Brain microvascular endothelial cell (primary cell): ENCODE data around the gene GLIPR1.
A peak's percentile ranks its signal among the peaks of the same experiment; 100 is the strongest.

Experiments used
- DNase-seq: peaks from one replicate; pipeline ENCODE4 v3.0.0-alpha.2; 2020
- H3K27ac ChIP-seq: fragments of 250-450 bp; sonication (Bioruptor Pico); 2 replicates; pipeline ENCODE4 v1.5.1; 2020; ENCODE audit warnings: mild to moderate bottlenecking, moderate library complexity
- H3K27me3 ChIP-seq: fragments of 250-450 bp; sonication (Bioruptor Pico); replicated peaks from 2 replicates; pipeline ENCODE4 v1.5.1; 2020; ENCODE audit warnings: mild to moderate bottlenecking
- H3K36me3 ChIP-seq: fragments of 250-450 bp; sonication (Bioruptor Pico); replicated peaks from 2 replicates; pipeline ENCODE4 v1.5.1; 2020; ENCODE audit warnings: mild to moderate bottlenecking
- H3K4me3 ChIP-seq: 2 replicates; pipeline ENCODE4 v1.5.1; 2011; ENCODE audit warnings: low read depth, mild to moderate bottlenecking, control low read depth, low read length, moderate library complexity
- CTCF ChIP-seq: IDR thresholded peaks from 2 replicates; pipeline ENCODE4 v1.5.1; 2011; ENCODE audit warnings: low read depth, mild to moderate bottlenecking, moderate library complexity, low read length, control low read depth, inconsistent platforms; ENCODE audit errors: missing control alignments
- in situ Hi-C: cut with HindIII; loops from 2 replicates; pipeline ENCODE4 v1.10.0; 2017; ENCODE audit warnings: low sequenced_read_pairs, low pct_ligation_motif_present

GLIPR1 gene

GRCh38 chr12:75480469-75480949, at the start of gene GLIPR1:
TSS of gene GLIPR1 (plus strand) at chr12:75480755. CDS start at chr12:75480881, 126 bp downstream.
- DNase-seq = peak; percentile 98
- no peaks in the 10 kb centered on the region for H3K27me3 ChIP-seq
- H3K27ac ChIP-seq = peak within 1 kb of the TSS; percentile 91
- no peak for TF ChIP-seq CTCF
- peak within 1 kb of the TSS; percentile 70 for H3K4me3 ChIP-seq
- H3K36me3 ChIP-seq = peaks cover 10% of the 10 kb centered on the region
- in situ Hi-C loops = no loop called here

GRCh38 chr12:75432924-75433323, 47.6 kb upstream of the GLIPR1 start:
- no peak for DNase-seq
- in situ Hi-C loops = no loop called here
- TF ChIP-seq CTCF = no peak
- Histone ChIP-seq H3K36me3 (no peaks in the 10 kb centered on the region), H3K4me3 (no peak overlapping the region), H3K27ac (no peak overlapping the region), H3K27me3 (no peaks in the 10 kb centered on the region)

GRCh38 chr12:75437564-75437963, 43.0 kb upstream of the GLIPR1 start:
- no peaks in the 10 kb centered on the region for H3K36me3 ChIP-seq
- DNase-seq = peak; percentile 57
- in situ Hi-C loops = no loop called here

GRCh38 chr12:75438059-75438754, 42.3 kb upstream of the GLIPR1 start:
- in situ Hi-C loops = no loop called here
- H3K36me3 ChIP-seq = no peaks in the 10 kb centered on the region
- no peak for TF ChIP-seq CTCF

More at GRCh38 chr12:75437564-75437963, 43.0 kb upstream of the GLIPR1 start:
- Histone ChIP-seq H3K4me3 (no peak overlapping the region), H3K27me3 (no peaks in the 10 kb centered on the region), H3K27ac (no peak overlapping the region)
- peak; percentile 72 for TF ChIP-seq CTCF

GRCh38 chr12:75439048-75439447, 41.5 kb upstream of the GLIPR1 start:
- H3K4me3 ChIP-seq = no peak overlapping the region
- in situ Hi-C loops = no loop called here
- no peak for DNase-seq
- no peak overlapping the region for H3K27ac ChIP-seq
- no peak for TF ChIP-seq CTCF
- no peaks in the 10 kb centered on the region for H3K36me3 ChIP-seq
- H3K27me3 ChIP-seq = no peaks in the 10 kb centered on the region

More at GRCh38 chr12:75438059-75438754, 42.3 kb upstream of the GLIPR1 start:
- H3K27ac ChIP-seq = no peak overlapping the region
- no peak overlapping the region for H3K4me3 ChIP-seq
- no peak for DNase-seq
- no peaks in the 10 kb centered on the region for H3K27me3 ChIP-seq
